Activated CD4-positive, alpha-beta T cell treated with anti-CD3 and anti-CD28 coated beads for 36 hours (primary cell): ENCODE data around the gene XRN1. TPM values are rescaled to one million over a fixed set of nuclear protein-coding genes. Genes with fewer than 3 reads are reported as not detected.

Source experiments
- ATAC-seq: fragments of 200-7000 bp; cut with Tn5 transposase; one replicate; pipeline ENCODE4 v1.10.0; 2021; ENCODE audit warnings: mild to moderate bottlenecking, moderate library complexity
- CTCF ChIA-PET: fragments of 350-600 bp; sonication (Branson Sonifier 250); formaldehyde crosslinking; loops from one replicate; lab custom pipeline; 2021; ENCODE audit warnings: antibody characterized with exemption; lab: Charles Lee
- POLR2A ChIA-PET: fragments of 350-600 bp; sonication (Branson Sonifier 250); formaldehyde crosslinking; loops from one replicate; lab custom pipeline; 2021; ENCODE audit warnings: antibody characterized with exemption, inconsistent platforms; lab: Charles Lee
- DNase-seq: peaks from one replicate; pipeline ENCODE4 v3.0.0-alpha.2; 2020
- H3K27ac Mint-ChIP-seq: one replicate; pipeline ENCODE4 v1.8.0; 2021; ENCODE audit warnings: mixed read lengths
- H3K27me3 Mint-ChIP-seq: one replicate; pipeline ENCODE4 v1.8.0; 2021; ENCODE audit warnings: mixed read lengths
- H3K36me3 Mint-ChIP-seq: one replicate; pipeline ENCODE4 v1.8.0; 2021; ENCODE audit warnings: low read depth, mixed read lengths
- H3K4me1 Mint-ChIP-seq: one replicate; pipeline ENCODE4 v1.8.0; 2021; ENCODE audit warnings: mixed read lengths
- H3K4me3 Mint-ChIP-seq: one replicate; pipeline ENCODE4 v1.8.0; 2021; ENCODE audit warnings: mild to moderate bottlenecking, moderate library complexity, mixed read lengths
- H3K9me3 Mint-ChIP-seq: one replicate; pipeline ENCODE4 v1.8.0; 2021; ENCODE audit warnings: low read depth, mixed read lengths
- intact Hi-C, 2 experiments: fragments of 100-400 bp; cut with DNase I in 1 of 2; cut with micrococcal nuclease in 1 of 2; formaldehyde crosslinking; loops; one replicate each; pipeline versions ENCODE4 v1.14.2 to v1.15.1; 2022 to 2024; cut with DNase I, micrococcal nuclease
- total RNA-seq, 2 experiments: library from RNA; stranded (reverse); gene quantifications; one replicate each; pipeline ENCODE4 v1.2.3, GENCODE V29; 2021

XRN1 gene
- total RNA-seq, 2 experiments from 2014 or later, result 54.2 to 117 TPM

- no peak overlapping the region for H3K27ac Mint-ChIP-seq
- DNase-seq (no peak), ATAC-seq (no peak)
- peaks cover 11% of the 10 kb centered on the region for H3K4me1 Mint-ChIP-seq
- intact Hi-C loops, result no loop called here
- ChIA-PET POLR2A (interaction anchor here (0.6 kb wide), 1 partner anchor 12 kb away, joined by 3 read pairs; no protein-coding TSS in a partner anchor), CTCF (interaction anchor here (1.2 kb wide), 1 partner anchor 12 kb away, joined by 5 read pairs; no protein-coding TSS in a partner anchor)
- H3K27me3 Mint-ChIP-seq, result no peaks in the 10 kb centered on the region
- H3K36me3 Mint-ChIP-seq, result no peaks in the 10 kb centered on the region
- H3K4me3 Mint-ChIP-seq, result no peak overlapping the region
- peaks cover 2% of the 10 kb centered on the region for H3K9me3 Mint-ChIP-seq
Measured at GRCh38 chr3:142268426-142268825, 179.4 kb downstream of the XRN1 start.

- H3K4me3 Mint-ChIP-seq, result no peak overlapping the region
- H3K36me3 Mint-ChIP-seq, result no peaks in the 10 kb centered on the region
- H3K27ac Mint-ChIP-seq, result no peak overlapping the region
- POLR2A ChIA-PET, result no interaction called here
- peaks cover 2% of the 10 kb centered on the region for H3K9me3 Mint-ChIP-seq
- intact Hi-C loops, result no loop called here
- peaks cover 11% of the 10 kb centered on the region for H3K4me1 Mint-ChIP-seq
- no peaks in the 10 kb centered on the region for H3K27me3 Mint-ChIP-seq
- CTCF ChIA-PET, result interaction anchor here (1.4 kb wide), 1 partner anchor 10 kb away, joined by 3 read pairs; no protein-coding TSS in a partner anchor
- DNase-seq, result no peak
- no peak for ATAC-seq
Measured at GRCh38 chr3:142267269-142267668, 180.6 kb downstream of the XRN1 start.

DNA sequence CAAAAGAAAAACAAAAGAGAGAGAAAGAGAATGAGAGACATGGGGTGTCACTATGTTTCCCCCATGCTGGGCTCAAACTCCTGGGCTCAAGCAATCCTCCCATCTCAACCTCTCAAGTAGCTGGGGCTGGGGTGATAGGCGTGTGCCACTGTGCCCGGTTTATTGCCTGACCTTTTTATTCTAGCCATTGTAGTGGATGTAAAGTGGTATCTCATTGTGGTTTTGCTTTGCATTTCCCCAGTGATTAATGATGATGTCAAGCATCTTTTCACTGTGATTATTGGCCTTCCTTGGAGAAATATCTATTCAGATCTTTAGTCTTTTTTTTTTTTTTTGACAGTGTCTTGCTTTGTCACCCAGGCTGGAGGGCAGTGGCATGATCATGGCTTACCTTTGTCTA, 184.7 kb downstream of the XRN1 start:
- Mint-ChIP-seq H3K27ac (no peak overlapping the region), H3K36me3 (no peaks in the 10 kb centered on the region), H3K9me3 (peaks cover 4% of the 10 kb centered on the region), H3K4me3 (no peak overlapping the region), H3K27me3 (no peaks in the 10 kb centered on the region), H3K4me1 (no peaks in the 10 kb centered on the region)
- ChIA-PET CTCF (interaction anchor here (0.6 kb wide), 1 partner anchor 416 kb away, joined by 3 read pairs; no protein-coding TSS in a partner anchor), POLR2A (no interaction called here)
- no peak for DNase-seq
- ATAC-seq, result no peak
- intact Hi-C loops, result no loop called here

GRCh38 chr3:142259359-142259758, 188.5 kb downstream of the XRN1 start:
- H3K9me3 Mint-ChIP-seq, result peaks cover 4% of the 10 kb centered on the region
- no peak for ATAC-seq
- POLR2A ChIA-PET, result no interaction called here
- no peak for DNase-seq
- no peak overlapping the region for H3K4me3 Mint-ChIP-seq
- no peaks in the 10 kb centered on the region for H3K27me3 Mint-ChIP-seq
- intact Hi-C loops, result no loop called here
- H3K4me1 Mint-ChIP-seq, result no peaks in the 10 kb centered on the region
- H3K36me3 Mint-ChIP-seq, result no peaks in the 10 kb centered on the region
- CTCF ChIA-PET, result no interaction called here
- H3K27ac Mint-ChIP-seq, result no peak overlapping the region

DNA sequence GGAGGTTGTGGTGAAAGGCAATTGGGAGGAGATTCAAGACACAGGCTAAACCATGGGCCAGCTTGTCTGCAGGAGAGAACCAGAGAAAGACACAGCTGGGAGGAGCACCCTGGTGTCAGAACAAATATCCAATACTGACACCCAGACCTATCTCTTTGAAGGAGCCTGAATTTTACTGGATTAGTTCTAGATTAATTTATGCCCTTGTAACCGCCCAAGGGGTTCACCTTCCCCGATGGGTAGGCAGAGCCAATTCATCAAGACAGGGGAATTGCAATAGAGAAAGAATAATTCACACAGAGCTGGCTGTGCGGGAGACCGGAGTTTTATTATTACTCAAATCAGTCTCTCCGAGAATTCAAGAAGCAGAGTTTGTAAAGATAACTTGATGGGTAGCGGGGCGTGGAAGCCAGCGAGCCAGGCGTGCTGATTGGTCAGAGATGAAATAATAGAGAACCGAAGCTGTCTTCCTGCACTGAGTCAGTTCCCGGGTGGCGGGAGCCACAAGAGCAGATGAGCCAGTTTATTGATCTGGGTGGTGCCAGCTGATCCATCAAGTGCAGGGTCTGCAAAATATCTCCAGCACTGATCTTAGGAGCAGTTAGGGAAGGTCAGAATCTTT, 191.0 kb downstream of the XRN1 start:
- ChIA-PET CTCF (interaction anchor here (1.0 to 1.6 kb wide), 2 partner anchors 10 to 24 kb away, joined by 3 read pairs; no protein-coding TSS in a partner anchor), POLR2A (no interaction called here)
- Mint-ChIP-seq H3K9me3 (peaks cover 14% of the 10 kb centered on the region), H3K27me3 (no peaks in the 10 kb centered on the region), H3K27ac (no peak overlapping the region), H3K36me3 (peaks cover 2% of the 10 kb centered on the region), H3K4me1 (no peaks in the 10 kb centered on the region), H3K4me3 (no peak overlapping the region)
- ATAC-seq (no peak), DNase-seq (no peak)
- intact Hi-C loops, result no loop called here

Other genes starting within 250 kb of the XRN1 start
- gene GK5, start 222.5 kb downstream of the XRN1 start, total RNA-seq, result 10 to 100 TPM; 10.3 to 13.2 TPM
- 10 to 100 TPM; 36.1 to 39.9 TPM for gene ATR, start 130.7 kb upstream of the XRN1 start, total RNA-seq
- 1 to 10 TPM; 5.1 to 5.4 TPM for gene PLS1, start 148.4 kb upstream of the XRN1 start, total RNA-seq